MM.1S (cell line): ENCODE results near the gene HIPK3.

Experiments used
- DNase-seq: peaks from one replicate; pipeline ENCODE4 v3.0.0-alpha.2; 2015
- H2AFZ ChIP-seq: fragments of 300-600 bp; sonication (generic); 2 replicates; pipeline ENCODE4 v1.6.0; 2016; ENCODE audit warnings: antibody characterized with exemption, low read length
- H3F3A ChIP-seq: fragments of 300-600 bp; sonication (generic); 2 replicates; pipeline ENCODE4 v1.6.1; 2016; ENCODE audit warnings: mild to moderate bottlenecking, antibody characterized with exemption, low read length, moderate library complexity, mixed read lengths; ENCODE audit not compliant: insufficient read depth
- H3K27ac ChIP-seq: fragments of 300-600 bp; sonication (generic); 2 replicates; pipeline ENCODE4 v1.5.1; 2016; ENCODE audit warnings: mild to moderate bottlenecking, low read length
- H3K27me3 ChIP-seq: fragments of 300-600 bp; sonication (generic); replicated peaks from 2 replicates; pipeline ENCODE4 v1.6.0; 2016; ENCODE audit warnings: low read length; ENCODE audit not compliant: insufficient read depth
- H3K36me3 ChIP-seq: fragments of 300-600 bp; sonication (generic); replicated peaks from 2 replicates; pipeline ENCODE4 v1.6.1; 2016; ENCODE audit warnings: mild to moderate bottlenecking, low read length, mixed read lengths; ENCODE audit not compliant: insufficient read depth
- H3K4me1 ChIP-seq: fragments of 300-600 bp; sonication (generic); 2 replicates; pipeline ENCODE4 v1.6.1; 2016; ENCODE audit warnings: low read length, mixed read lengths
- H3K4me2 ChIP-seq: fragments of 300-600 bp; sonication (generic); 2 replicates; pipeline ENCODE4 v1.6.0; 2016; ENCODE audit warnings: low read depth, low read length
- H3K4me3 ChIP-seq: fragments of 300-600 bp; sonication (generic); 2 replicates; pipeline ENCODE4 v1.5.1; 2016; ENCODE audit warnings: low read length, mixed read lengths
- H3K79me2 ChIP-seq: fragments of 300-600 bp; sonication (generic); 2 replicates; pipeline ENCODE4 v1.6.1; 2016; ENCODE audit warnings: mixed run types, low read length, mixed read lengths
- H3K9ac ChIP-seq: fragments of 300-600 bp; sonication (generic); 2 replicates; pipeline ENCODE4 v1.6.1; 2016; ENCODE audit warnings: low read length, mixed read lengths
- H3K9me2 ChIP-seq: fragments of 300-600 bp; sonication (generic); replicated peaks from 2 replicates; pipeline ENCODE4 v1.6.1; 2016; ENCODE audit warnings: mild to moderate bottlenecking, low read length, mixed read lengths; ENCODE audit not compliant: insufficient read depth
- H3K9me3 ChIP-seq: fragments of 300-600 bp; sonication (generic); replicated peaks from 2 replicates; pipeline ENCODE4 v1.6.1; 2016; ENCODE audit warnings: mild to moderate bottlenecking, low read length, mixed read lengths; ENCODE audit not compliant: insufficient read depth
- H4K20me1 ChIP-seq: fragments of 300-600 bp; sonication (generic); 2 replicates; pipeline ENCODE4 v1.6.1; 2016; ENCODE audit warnings: mild to moderate bottlenecking, low read length, moderate library complexity, mixed read lengths; ENCODE audit not compliant: insufficient read depth
- EZH2 ChIP-seq: fragments of 300-600 bp; sonication (generic); optimal IDR thresholded peaks from 2 replicates; pipeline ENCODE3; 2017; ENCODE audit warnings: low read depth, mild to moderate bottlenecking, antibody characterized with exemption, low read length, mixed read lengths
- EZH2phosphoT487 ChIP-seq: fragments of 300-600 bp; sonication (generic); IDR thresholded peaks from 2 replicates; pipeline ENCODE4 v1.6.1; 2018; ENCODE audit warnings: antibody characterized with exemption, low read length
- TF ChIP-seq, protein P1 (sequence below): fragments of 300-600 bp; sonication (generic); IDR thresholded peaks from 2 replicates; pipeline ENCODE4 v1.5.1; 2016; ENCODE audit warnings: antibody characterized with exemption, low read length, mixed read lengths

Gene HIPK3

DNA sequence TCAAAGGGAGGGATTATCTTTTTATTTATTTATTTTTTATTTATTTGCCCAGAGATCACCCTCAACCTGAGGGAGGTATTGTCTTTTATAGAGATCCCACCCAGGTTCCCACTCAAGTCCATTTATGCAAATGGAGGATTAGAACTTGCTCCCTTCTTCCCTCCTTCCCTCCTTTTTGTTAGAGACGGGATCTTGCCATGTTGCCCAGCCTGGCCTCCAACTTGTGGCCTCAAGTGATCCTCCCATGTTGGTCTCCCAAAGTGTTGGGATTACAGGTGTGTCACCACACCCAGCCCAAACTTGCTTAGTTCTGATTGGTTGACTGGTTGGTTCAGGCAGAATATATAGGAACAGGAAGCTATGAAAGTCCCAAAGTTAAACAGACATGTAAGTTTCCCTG, 51.9 kb downstream of the HIPK3 start:
- Histone ChIP-seq H3K79me2 (peaks cover 35% of the 10 kb centered on the region), H4K20me1 (no peaks in the 10 kb centered on the region)

DNA sequence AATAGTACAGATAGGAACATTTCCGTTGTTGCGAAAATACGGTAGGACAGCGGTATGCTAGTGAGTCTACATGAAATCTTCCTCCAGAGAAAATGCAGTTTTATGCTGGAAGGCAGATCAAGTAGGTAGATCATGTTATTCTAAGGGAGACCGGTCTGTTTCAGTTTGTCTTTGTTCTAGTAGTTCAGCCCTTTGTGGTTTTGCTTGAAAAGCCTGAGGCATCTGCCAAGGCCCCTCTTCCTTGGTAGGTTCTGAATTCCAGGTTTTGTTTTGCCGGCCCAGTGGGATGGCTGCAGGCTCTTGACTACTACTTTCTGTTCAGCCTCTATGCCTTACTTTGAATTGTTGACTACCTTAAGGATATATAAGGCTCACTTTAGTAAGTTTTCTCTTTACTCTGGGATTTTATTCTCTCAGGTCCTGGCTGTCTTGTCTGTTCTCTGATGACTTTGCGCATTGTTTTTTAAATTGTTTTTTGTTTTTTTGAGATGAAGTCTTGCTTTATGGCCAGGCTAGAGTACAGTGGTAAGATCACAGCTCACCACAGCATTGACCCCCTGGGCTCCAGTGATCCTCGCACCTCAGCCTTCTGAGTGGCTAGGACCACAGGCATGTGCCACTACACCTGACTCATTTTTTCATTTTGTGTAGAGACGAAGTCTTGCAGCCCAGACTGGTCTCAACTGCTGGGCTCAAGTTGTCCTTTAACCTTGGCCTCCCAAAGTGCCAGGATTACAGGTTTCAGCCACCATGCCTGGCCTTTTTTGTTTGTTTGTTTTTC, 53.7 kb downstream of the HIPK3 start:
- Histone ChIP-seq H3K27ac (no peak overlapping the region), H3K4me3 (no peak overlapping the region), H3K9me3 (no peaks in the 10 kb centered on the region), H3K9ac (no peak overlapping the region), H3K4me2 (no peak overlapping the region), H3K9me2 (no peaks in the 10 kb centered on the region), H3K79me2 (peaks cover 40% of the 10 kb centered on the region), H3K36me3 (no peaks in the 10 kb centered on the region), H2AFZ (no peak overlapping the region), H4K20me1 (no peaks in the 10 kb centered on the region), H3K27me3 (no peaks in the 10 kb centered on the region), H3K4me1 (0 out of 2 replicates have a peak, but pooled peaks cover 9% of the 10 kb centered on the region), H3F3A (no peaks in the 10 kb centered on the region)
- no peak for TF ChIP-seq EZH2phosphoT487
- no peak for TF ChIP-seq EZH2
- TF ChIP-seq, protein P1, sequence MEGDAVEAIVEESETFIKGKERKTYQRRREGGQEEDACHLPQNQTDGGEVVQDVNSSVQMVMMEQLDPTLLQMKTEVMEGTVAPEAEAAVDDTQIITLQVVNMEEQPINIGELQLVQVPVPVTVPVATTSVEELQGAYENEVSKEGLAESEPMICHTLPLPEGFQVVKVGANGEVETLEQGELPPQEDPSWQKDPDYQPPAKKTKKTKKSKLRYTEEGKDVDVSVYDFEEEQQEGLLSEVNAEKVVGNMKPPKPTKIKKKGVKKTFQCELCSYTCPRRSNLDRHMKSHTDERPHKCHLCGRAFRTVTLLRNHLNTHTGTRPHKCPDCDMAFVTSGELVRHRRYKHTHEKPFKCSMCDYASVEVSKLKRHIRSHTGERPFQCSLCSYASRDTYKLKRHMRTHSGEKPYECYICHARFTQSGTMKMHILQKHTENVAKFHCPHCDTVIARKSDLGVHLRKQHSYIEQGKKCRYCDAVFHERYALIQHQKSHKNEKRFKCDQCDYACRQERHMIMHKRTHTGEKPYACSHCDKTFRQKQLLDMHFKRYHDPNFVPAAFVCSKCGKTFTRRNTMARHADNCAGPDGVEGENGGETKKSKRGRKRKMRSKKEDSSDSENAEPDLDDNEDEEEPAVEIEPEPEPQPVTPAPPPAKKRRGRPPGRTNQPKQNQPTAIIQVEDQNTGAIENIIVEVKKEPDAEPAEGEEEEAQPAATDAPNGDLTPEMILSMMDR, result no peak
- no peak for DNase-seq

More for the DNA sequence above, 51.9 kb downstream of the HIPK3 start:
- Histone ChIP-seq H3K27ac (no peak overlapping the region), H3K36me3 (no peaks in the 10 kb centered on the region), H3K4me3 (no peak overlapping the region), H3K4me1 (0 out of 2 replicates have a peak, but pooled peaks cover 3% of the 10 kb centered on the region), H3K9me2 (no peaks in the 10 kb centered on the region), H3K9me3 (no peaks in the 10 kb centered on the region), H3K4me2 (no peak overlapping the region), H3K9ac (no peak overlapping the region), H3F3A (no peaks in the 10 kb centered on the region), H3K27me3 (no peaks in the 10 kb centered on the region), H2AFZ (no peak overlapping the region)
- TF ChIP-seq, protein P1, result no peak
- no peak for TF ChIP-seq EZH2phosphoT487
- no peak for TF ChIP-seq EZH2
- DNase-seq, result no peak

DNA sequence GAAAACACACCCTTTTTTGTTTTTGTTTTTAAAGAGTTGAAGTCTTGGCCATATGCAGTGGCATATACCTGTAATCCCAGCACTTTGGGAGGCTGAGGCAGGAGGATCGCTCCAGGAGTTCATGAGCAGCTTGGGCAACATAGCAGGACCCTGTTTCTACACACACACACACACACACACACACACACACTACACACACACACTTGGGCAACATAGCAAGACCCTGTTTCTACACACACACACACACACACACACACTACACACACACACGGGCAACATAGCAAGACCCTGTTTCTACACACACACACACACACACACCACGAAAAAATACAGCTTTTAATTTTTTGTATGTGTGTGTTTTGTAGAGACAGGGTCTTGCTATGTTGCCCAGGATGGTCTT, 54.5 kb downstream of the HIPK3 start:
- DNase-seq, result no peak
- Histone ChIP-seq H2AFZ (no peak overlapping the region), H3K4me2 (no peak overlapping the region), H3K9me2 (no peaks in the 10 kb centered on the region), H4K20me1 (no peaks in the 10 kb centered on the region), H3K79me2 (peaks cover 43% of the 10 kb centered on the region), H3K27ac (no peak overlapping the region), H3F3A (no peaks in the 10 kb centered on the region), H3K4me1 (0 out of 2 replicates have a peak, but pooled peaks cover 9% of the 10 kb centered on the region), H3K9me3 (no peaks in the 10 kb centered on the region), H3K9ac (no peak overlapping the region), H3K4me3 (no peak overlapping the region), H3K27me3 (no peaks in the 10 kb centered on the region), H3K36me3 (no peaks in the 10 kb centered on the region)
- TF ChIP-seq EZH2phosphoT487 (no peak), EZH2 (no peak)
- TF ChIP-seq, protein P1, result no peak
